Smooth muscle cell (in vitro differentiated cells): ENCODE results near the gene CXCL8. TPM values are rescaled to one million over a fixed set of nuclear protein-coding genes. Genes with fewer than 3 reads are reported as not detected.

Experiments used
- DNase-seq: peaks from one replicate; lab custom pipeline; 2025; ENCODE audit not compliant: unreplicated experiment; lab: John Stamatoyannopoulos, UW
- H2AFZ ChIP-seq: fragments of 200-600 bp; sonication (generic); 2 replicates; pipeline ENCODE4 v1.6.0; 2016; ENCODE audit warnings: antibody characterized with exemption, low read depth, mild to moderate bottlenecking
- H3F3A ChIP-seq: fragments of 200-600 bp; sonication (generic); 2 replicates; pipeline ENCODE4 v1.6.0; 2017; ENCODE audit warnings: antibody characterized with exemption, low read depth
- H3K27ac ChIP-seq: fragments of 200-600 bp; sonication (generic); 2 replicates; pipeline ENCODE4 v1.5.1; 2016; ENCODE audit warnings: low read depth, mild to moderate bottlenecking
- H3K27me3 ChIP-seq: fragments of 200-600 bp; sonication (generic); 2 replicates; pipeline ENCODE4 v1.6.1; 2016; ENCODE audit warnings: low read depth, mild to moderate bottlenecking
- H3K36me3 ChIP-seq: fragments of 200-600 bp; sonication (generic); 2 replicates; pipeline ENCODE4 v1.5.1; 2016; ENCODE audit warnings: low read depth
- H3K4me1 ChIP-seq: fragments of 200-600 bp; sonication (generic); 2 replicates; pipeline ENCODE4 v1.5.1; 2016; ENCODE audit warnings: low read depth
- H3K4me2 ChIP-seq: fragments of 200-600 bp; sonication (generic); 2 replicates; pipeline ENCODE4 v1.6.0; 2016; ENCODE audit warnings: mild to moderate bottlenecking
- H3K4me3 ChIP-seq: fragments of 200-600 bp; sonication (generic); 2 replicates; pipeline ENCODE4 v1.5.1; 2016; ENCODE audit warnings: mild to moderate bottlenecking
- H3K79me2 ChIP-seq: fragments of 200-600 bp; sonication (generic); 2 replicates; pipeline ENCODE4 v1.6.0; 2016; ENCODE audit warnings: low read depth, mild to moderate bottlenecking
- H3K9ac ChIP-seq: fragments of 200-600 bp; sonication (generic); 2 replicates; pipeline ENCODE4 v1.6.0; 2016; ENCODE audit warnings: low read depth
- H3K9me3 ChIP-seq: fragments of 200-600 bp; sonication (generic); replicated peaks from 2 replicates; pipeline ENCODE4 v1.5.1; 2016; ENCODE audit warnings: low read depth
- H4K20me1 ChIP-seq: fragments of 200-600 bp; sonication (generic); 2 replicates; pipeline ENCODE4 v1.6.0; 2016; ENCODE audit warnings: low read depth
- WGBS: methylation state at CpG from one replicate; pipeline ENCODE4 v1.1.7; 2016; ENCODE audit warnings: low lambda C conversion rate; 5-methylcytosine and 5-hydroxymethylcytosine counted together
- polyA plus RNA-seq: library from polyadenylated mRNA; unstranded; fragments of >200 nt; fragmentation: Nextera tagmentation; extraction: Ambion mirVana; gene quantifications from 2 replicates; pipeline ENCODE4 v1.2.1, GENCODE V29; 2016
- total RNA-seq: library from RNA; depleted of rRNA; stranded (reverse); fragments of >200 nt; gene quantifications from 2 replicates; pipeline ENCODE4 v1.2.3, GENCODE V29; 2014
- TF ChIP-seq, protein P1 (sequence below): fragments of 200-600 bp; sonication (generic); IDR thresholded peaks from 2 replicates; pipeline ENCODE4 v1.5.1; 2017; ENCODE audit warnings: borderline replicate concordance, mild to moderate bottlenecking, antibody characterized with exemption; ENCODE audit not compliant: insufficient read depth, poor library complexity, severe bottlenecking

Gene CXCL8
- total and polyA plus RNA-seq, 2 experiments from 2014 or later = 8.7 to 37.9 TPM

DNA sequence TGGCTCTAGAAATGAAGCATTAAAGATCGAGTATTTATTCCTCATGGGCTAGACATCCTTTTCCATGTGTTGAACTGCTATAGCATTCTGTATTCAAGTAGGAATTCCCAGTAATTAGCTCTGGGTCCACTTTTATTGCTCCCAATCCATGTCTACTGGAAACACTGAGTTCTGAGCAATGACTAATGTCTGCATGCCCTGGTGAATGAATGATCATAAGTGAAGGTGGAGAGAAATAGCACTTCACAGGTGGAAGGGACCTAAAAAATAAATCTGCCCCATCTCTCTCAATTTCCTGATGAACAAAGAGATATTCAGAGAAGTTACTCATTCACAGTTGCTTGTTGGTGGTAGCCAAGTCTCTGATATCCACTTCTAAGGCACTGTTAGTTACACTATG, 34.6 kb upstream of the CXCL8 start:
- Histone ChIP-seq H4K20me1 (no peaks in the 10 kb centered on the region), H2AFZ (no peak overlapping the region), H3K4me3 (no peak overlapping the region), H3K36me3 (no peaks in the 10 kb centered on the region), H3K9me3 (no peaks in the 10 kb centered on the region), H3K79me2 (no peaks in the 10 kb centered on the region), H3F3A (peaks cover 17% of the 10 kb centered on the region), H3K4me1 (peaks cover 13% of the 10 kb centered on the region), H3K4me2 (peak overlapping the region; percentile 48), H3K27me3 (no peaks in the 10 kb centered on the region), H3K27ac (peak overlapping the region; percentile 77), H3K9ac (no peak overlapping the region)
- TF ChIP-seq, protein P1, sequence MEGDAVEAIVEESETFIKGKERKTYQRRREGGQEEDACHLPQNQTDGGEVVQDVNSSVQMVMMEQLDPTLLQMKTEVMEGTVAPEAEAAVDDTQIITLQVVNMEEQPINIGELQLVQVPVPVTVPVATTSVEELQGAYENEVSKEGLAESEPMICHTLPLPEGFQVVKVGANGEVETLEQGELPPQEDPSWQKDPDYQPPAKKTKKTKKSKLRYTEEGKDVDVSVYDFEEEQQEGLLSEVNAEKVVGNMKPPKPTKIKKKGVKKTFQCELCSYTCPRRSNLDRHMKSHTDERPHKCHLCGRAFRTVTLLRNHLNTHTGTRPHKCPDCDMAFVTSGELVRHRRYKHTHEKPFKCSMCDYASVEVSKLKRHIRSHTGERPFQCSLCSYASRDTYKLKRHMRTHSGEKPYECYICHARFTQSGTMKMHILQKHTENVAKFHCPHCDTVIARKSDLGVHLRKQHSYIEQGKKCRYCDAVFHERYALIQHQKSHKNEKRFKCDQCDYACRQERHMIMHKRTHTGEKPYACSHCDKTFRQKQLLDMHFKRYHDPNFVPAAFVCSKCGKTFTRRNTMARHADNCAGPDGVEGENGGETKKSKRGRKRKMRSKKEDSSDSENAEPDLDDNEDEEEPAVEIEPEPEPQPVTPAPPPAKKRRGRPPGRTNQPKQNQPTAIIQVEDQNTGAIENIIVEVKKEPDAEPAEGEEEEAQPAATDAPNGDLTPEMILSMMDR = no peak
- 94% methylated on average over 1 of the region's 1 CpG for WGBS
- no peak for DNase-seq

DNA sequence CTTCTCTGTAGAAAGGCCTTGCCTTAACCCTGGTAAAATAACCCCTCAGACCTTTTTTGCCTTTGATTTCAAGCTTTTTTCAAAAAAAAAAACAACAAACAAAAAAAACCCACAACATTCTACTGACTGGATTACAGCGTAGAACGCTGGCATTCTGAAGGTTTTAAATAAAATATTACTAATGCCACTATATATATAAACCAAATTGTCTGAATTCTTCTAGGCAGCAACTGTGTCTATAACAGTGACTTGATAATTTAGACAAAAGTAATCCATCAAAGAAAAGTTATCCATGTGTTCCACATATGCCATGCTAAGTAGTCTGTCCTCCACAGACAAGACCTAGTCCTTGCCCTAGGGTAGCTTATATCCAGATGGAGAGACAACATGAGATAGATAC, 33.6 kb upstream of the CXCL8 start:
- Histone ChIP-seq H3K4me1 (peaks cover 13% of the 10 kb centered on the region), H3K9ac (no peak overlapping the region), H3K4me3 (no peak overlapping the region), H4K20me1 (no peaks in the 10 kb centered on the region), H3K4me2 (no peak overlapping the region), H3K79me2 (no peaks in the 10 kb centered on the region), H3K36me3 (no peaks in the 10 kb centered on the region), H2AFZ (no peak overlapping the region), H3K27me3 (no peaks in the 10 kb centered on the region), H3F3A (peaks cover 17% of the 10 kb centered on the region), H3K27ac (no peak overlapping the region), H3K9me3 (no peaks in the 10 kb centered on the region)
- DNase-seq = no peak
- TF ChIP-seq, protein P1 = no peak
- whole genome bisulfite sequencing = 78% methylated on average over 2 of the region's 2 CpGs

DNA sequence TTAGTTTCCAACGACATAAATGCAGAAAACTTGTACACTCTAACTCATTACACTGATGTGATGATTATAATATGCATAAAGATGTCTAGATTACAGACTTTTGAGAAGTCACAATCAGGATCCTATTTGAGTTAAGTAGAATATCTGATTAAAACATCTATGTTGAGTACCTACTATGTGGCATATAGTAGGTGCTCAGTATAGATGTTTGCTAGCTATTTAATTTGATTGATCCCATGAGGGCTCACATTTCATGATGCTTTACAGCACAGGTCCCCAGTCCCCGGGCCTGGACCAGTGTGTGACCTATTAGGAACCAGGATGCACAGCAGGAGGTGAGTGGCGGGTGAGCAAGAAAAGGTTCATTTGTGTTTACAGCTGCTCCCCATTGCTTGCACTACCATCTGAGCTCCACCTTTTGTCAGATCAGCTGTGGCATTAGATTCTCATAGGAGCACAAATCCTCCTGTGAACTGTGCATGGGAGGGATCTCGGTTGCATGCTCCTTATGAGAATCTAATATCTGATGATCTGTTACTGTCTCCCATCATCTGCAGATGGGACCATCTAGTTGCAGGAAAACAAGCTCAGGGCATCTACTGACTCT, 33.0 kb upstream of the CXCL8 start:
- H3K36me3 ChIP-seq = no peaks in the 10 kb centered on the region
- WGBS = 70% methylated on average over 4 of the region's 4 CpGs
- peaks cover 13% of the 10 kb centered on the region for H3K4me1 ChIP-seq
- no peaks in the 10 kb centered on the region for H3K9me3 ChIP-seq
- no peaks in the 10 kb centered on the region for H3K79me2 ChIP-seq
- H4K20me1 ChIP-seq = no peaks in the 10 kb centered on the region
- peak overlapping the region; percentile 85 for H3K4me2 ChIP-seq
- peak overlapping the region; percentile 69 for H3K27ac ChIP-seq
- DNase-seq = no peak
- no peaks in the 10 kb centered on the region for H3K27me3 ChIP-seq
- TF ChIP-seq, protein P1 = no peak
- H2AFZ ChIP-seq = no peak overlapping the region
- peaks cover 17% of the 10 kb centered on the region for H3F3A ChIP-seq
- H3K4me3 ChIP-seq = no peak overlapping the region
- H3K9ac ChIP-seq = no peak overlapping the region
